ENCODE data around the gene STX16.

The STX16 gene

DNA sequence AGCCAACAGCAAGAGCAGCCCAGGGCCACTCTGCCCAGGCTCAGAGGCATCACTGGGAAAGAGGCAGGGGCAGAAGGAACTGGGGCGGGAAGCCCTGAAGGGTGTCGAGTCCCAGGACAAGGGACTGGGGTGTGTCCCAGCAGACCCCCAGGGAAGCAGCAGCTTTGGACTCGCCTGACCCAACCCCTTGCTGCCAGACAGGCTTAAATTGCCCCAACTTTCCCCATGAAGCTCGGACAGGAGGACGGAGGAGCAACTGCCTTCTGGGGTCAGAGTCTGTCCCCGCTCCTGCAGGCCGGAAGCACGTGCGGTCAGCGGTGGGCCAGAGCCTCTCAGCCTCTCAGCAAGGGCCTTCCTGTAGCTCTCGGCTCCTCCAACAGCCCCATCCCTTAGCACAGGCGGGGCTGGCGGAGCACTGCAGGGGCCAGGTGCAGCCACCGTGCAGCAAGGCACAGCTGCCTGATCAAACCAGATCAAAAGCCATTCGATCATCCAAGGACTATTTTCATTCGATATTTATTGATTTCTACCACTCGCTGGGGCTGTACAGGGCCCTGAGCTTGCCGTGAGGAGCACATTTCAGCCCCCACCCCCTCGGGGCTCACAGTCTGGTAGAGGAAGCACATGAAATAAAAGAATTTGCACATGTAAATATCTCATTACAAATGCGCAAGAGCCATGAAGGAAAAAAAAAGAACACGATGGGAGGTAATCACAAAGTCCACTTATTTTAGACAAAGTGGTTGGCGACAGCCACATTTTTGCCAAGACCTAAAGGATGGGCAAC is 31.8 kb upstream of the STX16 start:
- DNase-seq = no peak

DNA sequence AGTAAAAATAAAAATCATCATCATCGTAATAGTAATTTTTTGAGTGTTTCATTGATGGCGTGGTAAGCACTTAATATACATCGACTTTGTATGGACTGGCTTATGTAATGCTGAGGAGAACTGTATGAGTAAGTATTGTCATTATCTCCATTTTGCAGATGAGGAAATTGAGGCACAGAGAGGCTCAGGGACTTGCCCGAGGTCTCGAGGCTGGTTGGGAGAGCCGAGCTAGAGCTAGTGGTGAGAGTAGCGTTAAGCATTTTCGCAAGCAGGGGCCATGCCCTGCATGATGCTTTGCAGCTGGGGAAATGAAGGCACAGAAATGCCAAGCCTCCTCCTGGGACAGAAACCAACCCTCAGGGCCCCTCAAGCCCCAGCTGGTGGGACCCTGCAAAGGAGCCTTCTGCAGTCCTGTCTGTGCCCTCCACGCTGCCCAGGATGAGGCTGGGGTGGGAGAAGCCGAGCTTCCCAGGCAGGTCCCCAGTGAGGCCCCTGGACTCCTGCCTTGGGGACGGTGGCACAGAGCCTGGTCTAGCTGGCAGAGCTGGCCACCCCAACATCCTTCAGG is 31.1 kb upstream of the STX16 start:
- DNase-seq = no peak

DNA sequence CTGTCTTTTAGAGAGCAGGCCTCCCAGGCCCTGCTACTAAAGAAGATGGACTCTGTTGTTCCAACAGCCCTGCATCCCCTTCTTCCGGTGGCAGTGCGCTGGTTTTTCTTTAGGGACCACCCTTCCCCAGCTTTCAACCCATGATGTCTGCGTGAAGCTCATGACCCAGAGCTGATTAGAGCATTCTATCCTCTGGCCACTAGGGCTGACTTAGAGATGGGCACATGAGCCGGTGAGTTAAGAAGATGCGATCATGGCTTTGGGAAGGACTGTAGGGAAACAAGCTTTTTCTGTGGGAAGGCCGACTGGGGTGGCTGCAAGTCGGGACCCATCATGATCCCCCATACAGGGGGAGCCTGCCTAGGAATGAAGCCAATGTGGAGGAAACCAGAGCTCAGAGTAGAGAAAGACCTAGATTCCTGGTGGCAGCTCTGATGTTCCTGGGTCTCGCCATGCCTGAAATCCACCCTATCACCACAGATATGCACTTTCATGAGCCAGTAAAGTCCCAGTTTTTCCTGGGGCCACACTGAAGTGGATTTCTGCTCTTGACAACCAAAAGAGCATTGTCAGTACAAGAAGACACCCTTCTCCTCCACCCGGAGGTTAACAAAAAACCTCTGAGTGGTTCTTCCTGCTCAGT is 29.1 kb upstream of the STX16 start:
- DNase-seq = no peak

DNA sequence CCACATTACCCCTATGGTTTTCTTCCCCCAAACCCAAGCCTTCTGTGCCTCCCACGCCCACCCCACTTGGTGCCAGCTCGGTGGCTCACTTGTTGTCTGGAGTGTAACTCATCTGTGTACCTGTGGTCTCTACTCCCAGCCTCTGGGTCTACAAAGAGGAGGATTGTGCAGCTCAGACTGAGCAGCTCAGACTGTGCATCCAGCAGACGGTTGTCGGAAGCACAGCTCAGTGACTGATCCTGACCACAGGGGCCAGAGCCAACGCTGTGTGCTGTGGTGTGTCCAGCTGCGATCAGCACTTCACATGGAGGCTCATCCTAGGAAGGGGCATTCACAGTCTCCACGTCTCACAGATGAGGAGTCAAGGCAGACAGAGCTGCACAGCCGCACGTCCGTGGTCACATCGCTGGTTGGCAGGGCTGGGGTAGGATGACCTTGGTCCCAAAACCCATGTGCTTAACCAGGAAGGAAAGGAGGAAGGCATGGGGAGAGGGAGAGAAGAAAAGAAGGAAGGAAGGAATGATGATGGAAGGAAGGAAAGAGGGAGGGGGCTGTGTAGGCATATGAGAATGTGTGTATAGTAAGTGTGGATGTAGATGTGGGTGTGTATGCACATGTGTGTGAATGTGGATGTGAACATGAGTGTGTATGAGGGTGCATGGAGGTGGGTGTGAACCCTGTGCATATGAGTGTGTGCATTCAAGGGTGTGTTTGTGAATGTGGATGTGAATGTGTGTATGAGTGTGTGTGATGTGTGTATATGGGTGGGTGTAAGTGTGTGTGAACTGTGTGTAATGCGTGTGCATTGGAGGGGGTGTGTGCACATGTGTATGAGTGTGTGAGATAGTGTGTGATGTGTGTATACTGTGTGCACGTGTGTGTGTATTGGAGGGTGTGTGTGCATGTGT is 28.2 kb upstream of the STX16 start:
- no peak for DNase-seq

DNA sequence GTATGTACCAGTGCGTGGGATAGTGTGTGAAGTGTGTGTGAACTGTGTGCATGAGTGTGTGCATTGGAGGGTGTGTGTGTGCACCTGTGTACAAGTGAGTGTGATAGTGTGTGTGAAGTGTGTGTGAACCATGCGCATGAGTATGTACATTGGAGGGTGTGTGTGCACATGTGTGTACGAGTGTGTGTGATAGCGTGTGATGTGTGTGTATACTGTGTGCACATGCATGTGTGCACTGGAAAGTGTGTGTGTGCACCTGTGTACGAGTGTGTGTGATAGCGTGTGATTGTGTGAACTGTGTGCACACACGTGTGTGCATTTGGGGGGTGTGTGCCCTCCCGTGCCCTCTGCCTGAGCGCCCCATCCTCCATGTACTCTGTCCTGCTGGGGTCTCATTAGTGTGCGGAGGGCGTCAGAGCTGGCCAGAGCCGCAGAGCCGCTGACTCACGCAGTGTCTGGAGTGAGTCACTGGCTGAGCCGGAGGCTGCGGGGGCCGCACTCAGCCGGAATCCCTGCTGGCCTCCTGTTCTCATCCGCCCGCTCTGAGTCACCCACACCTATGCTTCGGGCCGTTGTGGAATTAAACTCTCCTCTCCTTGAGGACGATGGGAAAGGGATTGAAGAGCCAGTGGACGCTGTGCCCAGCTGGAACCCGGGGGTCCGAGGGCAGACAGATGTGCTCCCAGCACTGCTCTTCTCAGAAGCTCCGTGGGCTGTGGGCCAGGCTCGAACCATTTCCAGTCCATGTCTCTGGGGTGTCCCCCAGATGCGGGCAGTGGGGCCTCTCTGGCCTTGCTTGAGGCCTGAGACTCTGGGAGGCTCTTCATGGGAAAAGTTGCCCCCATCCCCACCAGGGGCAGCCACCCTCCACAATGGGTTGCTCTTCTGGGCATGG is 27.3 kb upstream of the STX16 start:
- peak; percentile 75 for DNase-seq

DNA sequence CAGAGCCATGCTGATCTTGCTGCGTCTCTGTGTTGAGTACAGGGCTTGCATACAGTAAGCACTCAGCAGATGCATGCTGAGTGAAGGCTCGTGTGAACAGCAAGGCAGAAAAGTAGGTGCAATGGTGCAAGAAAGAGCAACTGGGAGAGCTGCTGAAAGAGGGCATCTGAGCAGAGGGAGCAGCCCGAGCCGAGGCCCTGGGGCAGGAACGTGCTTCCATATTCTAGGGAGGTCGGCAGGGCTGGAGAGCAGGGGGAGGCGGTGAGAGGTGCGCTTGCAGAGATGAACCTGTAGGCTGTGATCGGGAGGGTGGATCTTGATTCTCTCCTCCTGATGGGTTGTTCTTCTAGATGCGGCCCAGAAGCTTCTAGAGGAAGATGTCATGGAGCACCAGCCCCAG is 26.4 kb upstream of the STX16 start:
- no peak for DNase-seq

DNA sequence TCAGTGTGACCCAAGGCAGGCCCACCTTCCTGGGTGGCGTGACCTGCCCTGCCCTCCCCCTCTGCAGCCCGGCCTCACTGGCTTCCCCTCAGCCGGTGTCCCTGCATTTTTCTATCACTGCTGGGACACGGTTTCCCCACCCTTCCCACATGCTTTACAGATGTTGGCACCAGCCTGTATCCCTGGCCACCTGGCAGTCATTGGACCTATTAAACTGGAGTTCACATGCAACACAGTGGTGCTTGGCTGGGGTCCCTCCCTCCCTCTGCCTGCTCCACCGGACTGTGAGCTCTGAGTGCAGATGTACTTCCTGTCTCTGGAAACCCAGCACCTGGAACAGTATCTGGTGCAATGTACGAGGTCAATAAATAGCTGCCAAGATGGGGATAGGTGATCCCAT is 25.5 kb upstream of the STX16 start:
- no peak for DNase-seq

DNA sequence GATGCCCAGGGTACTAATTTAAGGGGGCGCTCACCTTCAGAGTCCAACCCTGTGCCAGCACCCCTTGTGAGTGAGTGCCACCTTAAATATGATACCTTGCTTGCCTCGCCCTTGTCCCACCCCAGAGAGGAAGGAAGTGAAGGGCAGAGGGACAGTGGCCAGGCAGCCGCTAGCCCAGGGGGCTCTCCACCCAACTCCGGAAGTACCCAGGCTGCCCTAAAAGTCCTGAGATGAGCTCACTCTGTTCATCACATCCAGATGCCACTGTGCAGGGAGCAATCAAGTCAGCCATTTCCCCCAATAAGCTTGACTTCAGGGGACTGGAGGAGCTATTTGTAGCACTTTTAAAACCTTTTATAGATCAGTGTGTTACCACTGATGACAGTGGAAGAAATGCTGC is 25.0 kb upstream of the STX16 start:
- no peak for DNase-seq

DNA sequence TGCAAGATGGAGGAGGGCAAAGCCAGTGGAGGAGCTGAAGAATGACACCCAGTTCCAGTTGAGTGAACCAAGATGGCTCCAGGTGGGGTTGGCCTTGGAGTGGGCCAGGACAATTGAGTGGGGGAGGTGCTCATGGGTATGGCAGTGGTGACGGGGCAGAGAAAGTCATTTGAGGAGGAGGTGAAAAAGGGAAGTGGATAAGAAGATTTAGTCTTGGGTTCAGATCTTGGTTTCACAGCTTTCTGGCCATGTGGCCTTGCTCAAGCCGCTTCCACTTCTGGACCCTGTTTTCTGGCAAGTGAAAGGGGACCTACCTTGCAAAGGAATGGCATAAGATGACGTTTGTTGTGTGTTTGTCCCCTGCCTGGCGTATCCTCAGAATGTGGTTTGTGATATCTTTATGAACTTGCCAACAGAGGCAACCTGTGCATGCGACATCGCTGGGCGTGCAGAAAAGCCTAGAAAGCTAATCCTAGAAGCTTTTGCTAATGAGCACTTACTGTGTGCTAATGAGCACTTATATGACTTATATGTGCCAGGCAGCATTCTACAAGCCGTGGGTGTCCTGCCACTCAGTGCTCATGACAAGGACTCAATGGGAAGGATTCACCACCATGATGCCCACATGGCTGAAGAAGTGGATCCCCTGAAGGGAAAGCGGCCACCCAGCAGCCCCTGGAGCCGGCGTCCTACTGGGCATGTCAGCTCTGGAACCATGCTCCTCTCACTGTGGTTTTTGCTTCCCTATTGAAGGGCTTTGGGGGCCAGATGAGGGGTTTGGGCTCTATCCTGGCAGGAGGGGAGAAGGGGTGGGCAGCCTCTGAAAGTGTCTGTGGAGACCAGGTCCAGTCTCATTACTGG is 23.6 kb upstream of the STX16 start:
- no peak for DNase-seq

DNA sequence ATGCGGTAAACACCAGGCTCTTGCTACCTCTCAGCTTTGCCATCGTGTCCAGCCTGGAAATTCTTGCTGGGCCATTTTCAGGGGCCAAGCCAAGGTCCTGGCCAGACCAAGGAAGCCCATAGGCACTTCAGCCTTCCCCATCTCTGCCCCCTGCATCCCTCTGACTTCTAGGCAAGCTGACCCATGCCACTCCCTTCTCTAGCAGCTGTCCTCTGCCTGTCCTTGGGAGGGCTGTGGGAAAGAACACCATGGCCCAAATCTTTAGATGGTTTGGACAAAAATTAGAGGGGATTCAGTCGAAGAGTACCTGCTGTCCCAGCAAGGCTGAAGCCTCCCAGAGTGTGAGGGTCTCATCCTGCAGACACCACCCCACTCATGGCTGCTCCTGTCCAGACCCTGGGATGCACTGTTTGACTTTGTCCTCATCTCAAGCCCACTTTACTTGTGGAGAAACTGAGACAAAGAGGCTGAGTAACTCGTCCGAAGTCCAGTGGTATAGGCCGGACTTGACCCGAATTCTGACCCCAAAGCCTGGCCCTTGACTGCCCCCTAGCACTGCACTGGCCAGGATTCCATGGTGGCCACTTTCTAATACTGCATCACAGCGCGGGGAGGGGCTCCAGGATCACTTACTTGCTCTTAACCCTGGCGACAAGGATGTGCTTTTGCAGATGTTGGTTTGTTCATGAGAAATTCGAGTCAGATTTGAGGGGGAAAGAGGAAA is 22.4 kb upstream of the STX16 start:
- DNase-seq = no peak

DNA sequence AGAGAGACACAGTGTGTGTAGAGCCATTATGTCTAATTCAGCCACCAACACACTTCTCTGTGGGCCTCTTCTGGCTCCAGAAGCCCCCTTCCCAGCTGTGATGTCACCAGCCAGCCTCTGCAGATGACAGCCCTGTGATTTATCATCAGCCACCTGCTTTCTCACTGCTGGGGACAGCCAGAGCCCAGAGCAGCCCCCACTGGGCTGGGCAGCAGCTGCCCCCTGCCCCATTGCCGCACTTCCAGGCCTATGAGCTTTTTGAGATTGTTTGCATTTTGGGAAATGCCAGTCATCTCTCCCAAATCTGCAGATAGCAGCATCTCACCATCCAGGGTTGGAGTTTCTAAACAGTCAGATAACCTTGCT is 21.9 kb upstream of the STX16 start:
- no peak for DNase-seq

DNA sequence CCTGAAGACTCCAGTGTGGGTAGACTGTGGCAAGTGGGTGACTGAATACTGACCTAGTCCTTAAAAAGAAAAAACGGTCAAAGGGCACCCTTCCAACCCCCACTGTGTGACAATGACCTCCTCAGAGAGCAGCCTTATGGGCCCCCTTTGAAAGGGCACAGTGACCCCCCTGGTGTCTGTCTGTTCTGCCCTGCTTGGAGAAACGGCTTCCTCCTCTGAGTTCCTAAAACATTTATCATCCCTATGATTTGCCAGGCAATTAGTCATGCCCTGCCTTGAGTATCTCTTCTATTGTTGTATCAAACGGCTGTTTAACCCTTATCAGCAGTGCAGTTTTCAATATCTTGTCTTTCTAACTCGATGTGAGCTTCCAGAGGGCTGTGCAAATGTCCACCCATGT is 21.0 kb upstream of the STX16 start:
- DNase-seq = no peak

DNA sequence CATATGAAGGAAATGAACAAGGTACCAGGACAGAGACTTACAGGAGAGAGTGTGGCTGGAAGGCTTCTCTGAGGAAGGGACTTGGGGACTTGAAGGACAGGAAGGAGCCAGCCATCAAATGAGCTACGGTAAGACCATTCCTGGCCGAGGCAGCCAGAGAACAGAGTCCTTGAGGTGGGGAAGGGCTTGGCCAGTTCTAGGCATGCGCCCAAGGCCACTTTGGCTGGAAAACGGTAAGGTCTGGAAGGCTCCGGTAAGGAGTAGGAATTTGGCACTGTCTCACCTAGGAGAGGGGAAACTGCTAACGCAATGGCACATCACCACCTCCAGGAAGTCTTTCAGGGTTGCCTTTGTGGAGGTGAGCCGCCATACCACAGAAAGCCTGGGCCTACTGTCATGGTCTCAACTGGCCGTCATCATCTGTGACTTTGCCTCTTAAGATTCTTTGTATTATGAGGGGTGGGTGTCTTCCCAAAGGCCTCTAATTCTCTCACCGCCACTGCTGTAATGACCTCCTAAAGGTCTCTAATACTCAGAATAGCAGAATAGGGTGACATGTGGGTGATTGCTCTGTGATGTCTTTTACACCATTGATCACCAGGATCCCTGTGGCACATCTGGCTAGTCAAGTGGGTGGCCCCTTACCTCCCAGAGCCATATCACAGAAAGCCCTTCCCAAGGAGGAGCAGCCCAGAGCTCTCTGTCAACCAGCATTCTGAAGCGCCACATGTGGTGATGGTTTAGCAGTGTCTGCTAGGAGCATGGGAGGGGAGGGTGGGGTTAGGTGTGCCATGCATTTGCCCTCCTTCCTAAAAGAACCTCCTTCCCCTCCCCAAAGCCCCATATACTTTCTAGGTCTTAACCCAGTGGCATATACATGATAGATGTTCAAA is 17.7 kb upstream of the STX16 start:
- no peak for DNase-seq

DNA sequence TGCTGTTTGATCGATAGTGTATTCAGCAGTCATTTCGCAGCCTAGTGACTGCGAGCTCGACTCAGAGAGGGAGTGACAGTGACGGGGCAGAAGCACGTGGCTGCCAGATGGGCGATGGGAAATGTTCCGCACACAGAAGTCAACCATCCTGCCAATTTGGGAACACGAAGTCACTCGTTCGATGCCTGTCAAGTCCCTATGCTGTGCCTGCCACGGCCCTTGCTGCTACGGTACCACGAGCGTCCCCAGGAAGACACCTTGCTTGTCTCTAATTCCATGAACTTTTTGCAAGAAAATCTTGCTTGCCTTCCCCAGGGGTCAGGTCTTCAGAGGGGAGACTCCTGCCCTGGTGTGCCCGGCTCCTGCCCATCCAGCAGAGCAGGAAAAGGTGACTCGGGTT is 17.0 kb upstream of the STX16 start:
- no peak for DNase-seq

DNA sequence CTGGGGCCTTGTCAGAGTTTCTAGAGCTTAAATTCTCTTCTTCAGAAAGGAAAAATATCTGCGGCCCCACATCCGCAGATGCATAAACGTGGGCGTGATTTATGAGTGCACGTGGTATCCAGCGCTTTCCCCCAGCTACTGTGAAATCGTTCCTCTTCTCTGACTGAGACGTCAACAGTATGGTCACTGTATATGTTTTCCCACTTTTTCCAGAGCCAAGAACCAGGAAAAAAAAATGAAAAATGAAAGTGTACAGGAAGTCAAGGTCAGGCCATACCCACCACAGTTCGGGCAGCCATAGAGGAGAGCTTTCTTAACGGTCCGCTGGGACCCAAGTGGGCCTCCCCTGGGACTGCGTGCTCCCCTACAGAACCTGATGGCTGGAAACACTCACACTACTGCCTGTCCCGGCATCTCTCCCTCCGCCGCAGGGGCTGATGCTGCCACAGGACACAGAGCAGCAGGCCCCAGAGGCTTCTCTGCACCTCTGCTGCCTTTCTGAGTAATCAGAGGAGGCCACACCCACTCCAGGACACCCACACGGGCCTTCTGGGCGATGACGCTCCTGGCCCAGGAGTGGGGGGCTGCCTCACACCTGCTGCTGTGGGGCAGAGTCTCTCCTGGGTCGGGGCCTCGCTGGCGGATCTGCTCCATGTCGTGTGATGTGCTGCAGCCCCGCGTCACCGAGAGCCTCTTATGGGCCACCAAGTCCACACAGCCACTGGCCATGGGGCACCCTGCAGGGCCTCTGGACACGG is 16.4 kb upstream of the STX16 start:
- DNase-seq = no peak

DNA sequence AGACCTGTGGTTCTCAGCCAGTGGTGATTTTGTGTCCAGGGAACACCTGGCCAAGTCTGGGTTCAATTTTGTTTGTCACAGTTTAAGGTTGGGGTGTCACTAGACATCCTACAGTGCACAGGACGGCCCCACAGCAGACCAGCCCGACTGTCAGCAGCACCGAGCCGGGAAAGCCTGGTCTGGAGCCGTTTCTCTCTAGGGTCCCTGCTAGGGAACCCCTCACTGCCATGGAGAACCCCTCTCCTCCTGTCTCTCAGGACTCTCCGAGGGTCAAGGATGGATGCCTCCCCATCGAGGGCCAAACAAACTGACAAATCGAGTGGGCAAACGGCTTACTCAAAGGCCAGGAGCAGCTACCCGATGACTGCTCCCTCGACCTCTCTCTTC is 15.8 kb upstream of the STX16 start:
- DNase-seq = no peak

DNA sequence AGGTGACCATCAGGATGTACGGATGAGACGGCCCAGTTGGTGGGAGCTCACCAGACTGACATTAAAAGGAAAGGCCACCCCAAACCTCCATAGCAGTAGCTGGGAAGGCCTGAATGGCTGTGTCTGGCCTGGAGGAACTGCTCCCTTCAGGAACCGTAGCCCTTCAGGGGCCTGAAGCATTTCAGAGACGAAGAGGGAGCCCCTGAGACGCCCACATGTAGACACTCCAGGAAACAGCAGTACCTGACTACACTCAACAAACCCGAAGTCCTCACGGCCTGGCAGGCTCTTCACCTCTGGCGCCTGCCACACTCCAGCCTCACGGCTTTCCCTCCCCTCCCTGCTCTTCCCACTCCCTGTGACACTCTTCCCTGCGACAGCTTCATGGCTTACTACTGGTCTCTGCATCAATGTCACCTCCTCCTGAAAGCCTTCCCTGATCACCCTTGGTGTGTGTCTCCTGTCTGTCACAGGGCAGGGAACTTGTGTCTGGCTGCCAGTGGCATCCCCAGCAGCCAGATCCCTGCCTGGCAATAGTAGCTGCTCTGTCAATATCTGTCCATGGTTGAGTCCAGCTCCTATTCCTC is 14.6 kb upstream of the STX16 start:
- DNase-seq = no peak

DNA sequence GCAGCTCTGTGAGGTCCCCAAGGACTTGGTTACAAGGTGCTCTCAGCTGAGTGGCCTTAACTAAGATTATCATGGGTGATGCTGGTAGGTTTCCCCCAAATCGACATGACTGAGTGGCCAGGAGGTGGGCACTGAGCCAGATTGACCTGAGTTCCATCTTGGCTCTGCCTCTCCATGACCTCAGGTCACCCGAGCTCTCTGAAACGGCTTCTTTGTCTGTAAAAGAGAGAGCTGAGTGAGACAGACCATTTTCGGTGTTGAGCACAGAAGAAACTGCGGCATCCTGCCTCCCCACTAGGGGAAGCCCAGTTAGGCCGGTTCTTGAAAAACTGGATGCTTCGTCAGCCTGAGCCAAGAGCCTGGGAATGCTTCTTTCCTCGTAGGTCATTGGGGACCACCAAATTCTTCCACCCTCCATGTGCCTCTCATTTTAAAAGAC is 14.1 kb upstream of the STX16 start:
- DNase-seq = no peak
